Pancreas (tissue), 10 donors: ENCODE measurements around the gene SCARB1. TPM values are rescaled to one million over a fixed set of nuclear protein-coding genes. Genes with fewer than 3 reads are reported as not detected.
A peak's percentile ranks its signal among the peaks of the same experiment; 100 is the strongest.

Experiments used
- ATAC-seq, 4 donors: fragments of 200-7000 bp; cut with Tn5 transposase; one replicate each; pipeline versions ENCODE4 v1.8.0 to v1.9.1; 2020; ENCODE audit warnings: mild to moderate bottlenecking in 4 of 4, moderate library complexity in 4 of 4
- DNase-seq, 6 donors: peaks; one replicate each; pipeline ENCODE4 v3.0.0-alpha.2; 2020
- FAIRE-seq: peaks from 2 replicates; lab custom pipeline; 2012; peaks lifted over from hg19 to GRCh38; lab: Jason Lieb, UNC
- H3K27ac ChIP-seq, 4 donors: fragments of 200-600 bp; sonication (generic); 1 replicate in 3 of 4; 2 replicates in 1 of 4; pipeline versions ENCODE4 v1.5.0 to v1.8.0; 2020
- H3K27me3 ChIP-seq, 4 donors: fragments of 200-600 bp; one replicate each; pipeline ENCODE4 v1.8.0; 2021
- H3K36me3 ChIP-seq, 3 donors: fragments of 200-600 bp; sonication (generic) in 1 of 3; one replicate each; pipeline versions ENCODE4 v1.5.0 to v1.8.0; 2020 to 2021
- H3K4me1 ChIP-seq, 3 donors: fragments of 200-600 bp; one replicate each; pipeline ENCODE4 v1.8.0; 2021
- H3K4me3 ChIP-seq, 4 donors: fragments of 200-600 bp; sonication (generic) in 2 of 4; one replicate each; pipeline versions ENCODE4 v1.5.0 to v1.8.0; 2020 to 2021
- H3K9me3 ChIP-seq, 4 donors: fragments of 200-600 bp; one replicate each; pipeline ENCODE4 v1.8.0; 2021
- WGBS, 2 donors: extraction: QIAGEN DNeasy Blood & Tissue Kit; methylation state at CpG; one replicate each; pipeline ENCODE4 v1.1.7; 2013; 5-methylcytosine and 5-hydroxymethylcytosine counted together
- intact Hi-C, 3 donors: fragments of 100-400 bp; cut with DNase I; formaldehyde crosslinking; loops; one replicate each; pipeline versions ENCODE4 v1.11.1 to v1.14.2; 2022
- polyA plus RNA-seq, 2 donors: library from polyadenylated mRNA; stranded (reverse); fragments of 200-250 nt; gene quantifications; one replicate each; pipeline ENCODE4 v1.2.3, GENCODE V29; 2013
- total RNA-seq, 6 donors: library from RNA; stranded (reverse); fragmentation: NEBNext Ultra II Directional in 4 of 6; extraction: Animal tissue kit (Norgen Biotek cat#: 25700) in 4 of 6; gene quantifications; one replicate each; pipeline versions ENCODE4 v1.2.1 to v1.2.4, GENCODE V29; 2021 to 2023
- TF ChIP-seq, protein P1 (sequence below), 4 donors: fragments of 200-600 bp; sonication (generic) in 3 of 4; IDR thresholded peaks; one replicate each; pipeline versions ENCODE4 v1.5.0 to v1.8.0; 2021; ENCODE audit warnings: antibody characterized with exemption in 4 of 4
- donor health status: healthy with polysubstance abuse.
- donor health status: DM: no; HTN: no; CAD: no; lungs with moderate emphysema.
- donor health status: DM: no; HTN: no; CAD: no.
- donor health status: control.
- donor health status: control.
- donor health status: Bipolar disorder and iron deficiency.
- donor health status: DM: yes; HTN: yes; CAD: no.
- donor health status: DM: no; HTN: no; CAD: no.
- donor health status: DM: no; HTN: no; CAD: no.
- donor health status: DM: yes; HTN: yes; CAD: no.

Gene SCARB1
- total and polyA plus RNA-seq, 8 donors: 4.7 to 14.7 (median 9.6) TPM

DNA sequence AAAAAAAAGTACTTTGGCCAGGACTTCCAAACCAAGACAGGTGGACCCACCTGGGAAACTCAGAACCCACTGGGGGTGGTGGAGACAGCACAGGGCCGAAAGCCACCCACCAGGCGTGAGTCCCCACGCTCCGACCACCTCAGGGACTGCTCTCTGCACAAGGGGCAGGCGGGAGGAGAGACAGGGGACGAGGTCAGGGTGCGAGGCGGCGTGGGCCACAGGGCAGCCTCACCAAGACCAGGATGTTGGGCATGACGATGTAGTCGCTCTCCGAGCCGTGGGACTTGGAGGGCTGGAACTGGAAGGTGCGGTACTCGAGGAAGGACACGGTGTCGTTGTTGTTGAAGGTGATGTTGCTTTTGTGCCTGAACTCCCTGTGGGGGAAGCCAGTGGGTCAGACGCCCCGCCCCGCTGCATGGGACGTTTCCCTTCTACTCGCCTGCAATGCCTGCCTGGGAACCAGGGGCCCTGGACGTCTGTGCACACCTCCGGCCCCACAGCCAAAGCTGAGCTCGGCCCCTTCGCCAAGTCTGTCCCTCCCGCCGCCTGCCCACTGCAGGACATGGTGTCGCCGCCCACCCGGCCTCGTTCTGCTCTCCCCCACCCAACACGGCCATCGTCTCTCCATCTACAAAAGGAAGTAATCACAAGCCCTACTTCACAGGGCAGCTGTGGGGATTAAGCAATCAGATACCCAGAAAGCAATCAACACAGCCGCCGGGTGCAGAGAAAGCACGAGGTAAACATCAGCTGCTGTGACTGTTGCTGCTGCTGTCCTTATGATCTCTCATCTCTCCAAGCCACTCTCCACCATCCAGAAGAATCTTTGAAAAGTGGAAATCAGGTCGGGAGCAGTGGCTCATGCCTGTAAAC is 48.7 kb downstream of the SCARB1 start:
- Histone ChIP-seq H3K27ac (no peak overlapping the region), H3K27me3 (no peaks in the 10 kb centered on the region), H3K4me3 (no peak overlapping the region), H3K36me3 (no peaks in the 10 kb centered on the region), H3K9me3 (no peaks in the 10 kb centered on the region), H3K4me1 (no peaks in the 10 kb centered on the region)
- FAIRE-seq (no peak), DNase-seq (no peak), ATAC-seq (peak in 3 of 4 donors; percentile 60 to 88 (median 69))
- intact Hi-C loops: no loop called here
- WGBS, 2 donors: 85 to 92% methylated on average over 38 of the region's 38 CpGs
- TF ChIP-seq, protein P1, sequence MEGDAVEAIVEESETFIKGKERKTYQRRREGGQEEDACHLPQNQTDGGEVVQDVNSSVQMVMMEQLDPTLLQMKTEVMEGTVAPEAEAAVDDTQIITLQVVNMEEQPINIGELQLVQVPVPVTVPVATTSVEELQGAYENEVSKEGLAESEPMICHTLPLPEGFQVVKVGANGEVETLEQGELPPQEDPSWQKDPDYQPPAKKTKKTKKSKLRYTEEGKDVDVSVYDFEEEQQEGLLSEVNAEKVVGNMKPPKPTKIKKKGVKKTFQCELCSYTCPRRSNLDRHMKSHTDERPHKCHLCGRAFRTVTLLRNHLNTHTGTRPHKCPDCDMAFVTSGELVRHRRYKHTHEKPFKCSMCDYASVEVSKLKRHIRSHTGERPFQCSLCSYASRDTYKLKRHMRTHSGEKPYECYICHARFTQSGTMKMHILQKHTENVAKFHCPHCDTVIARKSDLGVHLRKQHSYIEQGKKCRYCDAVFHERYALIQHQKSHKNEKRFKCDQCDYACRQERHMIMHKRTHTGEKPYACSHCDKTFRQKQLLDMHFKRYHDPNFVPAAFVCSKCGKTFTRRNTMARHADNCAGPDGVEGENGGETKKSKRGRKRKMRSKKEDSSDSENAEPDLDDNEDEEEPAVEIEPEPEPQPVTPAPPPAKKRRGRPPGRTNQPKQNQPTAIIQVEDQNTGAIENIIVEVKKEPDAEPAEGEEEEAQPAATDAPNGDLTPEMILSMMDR (IDR thresholded peaks at IDR 0.05): no peak

DNA sequence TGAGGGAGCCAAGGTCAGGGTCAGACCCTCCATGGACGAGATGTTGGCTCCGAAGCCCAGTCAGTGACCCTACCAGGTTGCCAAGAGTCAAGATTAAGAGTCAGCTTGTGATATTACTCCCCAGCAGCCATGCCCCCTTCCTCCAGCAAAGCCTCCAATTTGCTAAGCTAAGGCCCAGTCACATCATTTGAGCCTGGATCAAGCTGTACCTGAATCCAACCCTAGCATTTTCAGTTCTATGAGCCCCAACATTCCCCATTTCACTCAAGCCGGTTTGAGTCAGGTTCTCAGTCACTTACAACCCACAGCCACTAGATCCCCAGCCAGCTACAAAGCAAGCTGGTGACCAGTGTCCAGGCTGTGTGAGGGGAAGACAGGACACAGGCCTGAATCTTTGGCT is 49.9 kb downstream of the SCARB1 start:
- ATAC-seq (no peak), FAIRE-seq (no peak), DNase-seq (no peak)
- Histone ChIP-seq H3K9me3 (no peaks in the 10 kb centered on the region), H3K4me1 (no peaks in the 10 kb centered on the region), H3K27me3 (no peaks in the 10 kb centered on the region), H3K27ac (no peak overlapping the region), H3K36me3 (no peaks in the 10 kb centered on the region), H3K4me3 (no peak overlapping the region)
- intact Hi-C loops: no loop called here
- 97 to 100% methylated on average over 3 of the region's 3 CpGs for WGBS, 2 donors
- TF ChIP-seq, protein P1 (IDR thresholded peaks at IDR 0.05): no peak

DNA sequence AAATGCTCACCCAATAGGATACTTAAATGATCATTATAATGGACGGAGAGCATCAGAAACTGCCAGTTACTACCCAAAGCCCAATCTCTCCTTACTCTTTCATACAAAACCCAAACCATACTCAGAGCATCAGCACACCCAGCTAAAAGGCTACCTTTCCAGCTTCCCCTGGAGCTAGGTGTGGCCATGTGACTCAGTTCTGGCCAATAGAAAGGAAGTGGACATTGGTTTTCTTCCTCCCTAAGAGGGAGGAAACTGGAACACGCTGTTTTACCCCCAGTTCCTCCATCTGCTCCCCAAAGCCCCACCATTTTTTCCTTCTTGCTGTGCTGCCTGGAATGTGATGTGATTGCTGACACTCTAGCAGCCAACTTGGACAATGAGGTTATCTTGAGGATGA is 50.7 kb downstream of the SCARB1 start:
- no peak for DNase-seq
- no peak for FAIRE-seq
- intact Hi-C loops: no loop called here
- Histone ChIP-seq H3K36me3 (no peaks in the 10 kb centered on the region), H3K9me3 (no peaks in the 10 kb centered on the region), H3K4me3 (no peak overlapping the region), H3K27me3 (no peaks in the 10 kb centered on the region), H3K27ac (no peak overlapping the region), H3K4me1 (no peaks in the 10 kb centered on the region)
- TF ChIP-seq, protein P1 (IDR thresholded peaks at IDR 0.05): no peak
- no peak for ATAC-seq
- 99 to 100% methylated on average over 2 of the region's 2 CpGs for WGBS, 2 donors

DNA sequence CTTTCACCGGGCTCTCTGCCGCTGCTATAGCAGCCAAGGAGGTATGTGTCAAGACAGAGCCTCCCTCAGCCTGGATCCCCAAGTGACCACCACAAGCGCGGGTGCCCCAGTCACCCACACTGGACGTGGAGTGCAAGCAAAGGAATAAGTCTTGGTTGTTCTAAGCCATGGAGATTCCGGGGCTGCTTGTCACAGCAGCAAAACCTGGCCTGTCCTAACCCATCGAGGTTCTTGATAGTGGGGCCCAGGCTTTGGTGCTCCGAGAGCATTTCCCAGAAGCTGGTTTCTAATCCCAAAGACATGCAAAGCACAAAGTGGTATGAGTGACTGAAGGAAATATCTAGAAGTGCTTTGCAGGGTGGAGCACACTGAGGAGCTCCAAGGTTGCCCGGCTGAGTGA is 51.3 kb downstream of the SCARB1 start:
- H3K27me3 ChIP-seq: no peaks in the 10 kb centered on the region
- DNase-seq (no peak), ATAC-seq (no peak), FAIRE-seq (no peak)
- no peaks in the 10 kb centered on the region for H3K9me3 ChIP-seq
- H3K27ac ChIP-seq: no peak overlapping the region
- TF ChIP-seq, protein P1 (IDR thresholded peaks at IDR 0.05): no peak
- intact Hi-C loops: no loop called here
- no peaks in the 10 kb centered on the region for H3K4me1 ChIP-seq
- 97 to 98% methylated on average over 9 of the region's 9 CpGs for WGBS, 2 donors
- H3K36me3 ChIP-seq: no peaks in the 10 kb centered on the region
- H3K4me3 ChIP-seq: no peak overlapping the region

DNA sequence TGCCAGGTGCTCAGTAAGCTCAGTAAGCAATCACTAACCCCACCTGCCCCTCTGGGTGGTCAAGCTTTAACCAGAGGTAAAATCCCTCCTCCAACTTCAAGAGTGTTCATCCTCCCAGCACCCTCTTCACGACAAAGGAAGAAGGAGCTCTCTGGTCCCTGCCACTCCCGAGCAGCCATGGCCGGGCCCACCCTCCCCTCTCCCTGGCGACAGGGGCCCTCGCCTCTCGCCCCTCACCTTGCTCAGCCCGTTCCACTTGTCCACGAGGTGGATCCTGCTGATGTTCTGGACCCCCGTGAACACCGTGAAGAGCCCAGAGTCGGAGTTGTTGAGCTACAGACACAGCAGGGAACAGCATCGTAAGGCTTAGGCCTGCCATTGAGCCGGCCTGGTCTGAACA is 52.0 kb downstream of the SCARB1 start:
- Histone ChIP-seq H3K9me3 (no peaks in the 10 kb centered on the region), H3K4me3 (no peak overlapping the region), H3K4me1 (no peaks in the 10 kb centered on the region), H3K36me3 (no peaks in the 10 kb centered on the region), H3K27ac (no peak overlapping the region), H3K27me3 (no peaks in the 10 kb centered on the region)
- intact Hi-C loops: no loop called here
- FAIRE-seq (no peak), DNase-seq (no peak), ATAC-seq (no peak)
- TF ChIP-seq, protein P1 (IDR thresholded peaks at IDR 0.05): no peak
- 86 to 92% methylated on average over 13 of the region's 13 CpGs for WGBS, 2 donors
